ENCODE results near the gene CROCC2.

Gene CROCC2

DNA sequence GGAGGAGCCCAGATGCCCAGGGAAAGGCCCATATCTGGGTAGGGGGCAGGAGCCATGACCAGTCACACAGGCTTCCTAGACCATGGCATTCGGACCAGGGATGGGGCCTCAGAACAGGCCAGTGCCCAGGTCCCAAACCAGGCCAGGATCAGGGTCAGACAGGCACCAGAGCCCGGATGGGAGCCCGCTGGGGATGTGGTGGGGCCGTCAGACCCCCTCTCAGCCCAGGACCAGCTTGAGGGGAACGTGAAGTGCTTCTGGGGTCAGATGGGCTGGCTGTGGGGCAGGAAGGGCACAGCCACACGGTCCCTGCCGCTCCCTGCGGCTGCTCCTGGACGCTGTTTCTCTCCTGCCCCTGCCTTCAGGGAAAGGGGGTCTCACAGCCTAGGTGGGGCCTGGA is 131.4 kb downstream of the CROCC2 start:
- DNase-seq (ENCODE audit: low read depth in 3 of 3) = no peak

DNA sequence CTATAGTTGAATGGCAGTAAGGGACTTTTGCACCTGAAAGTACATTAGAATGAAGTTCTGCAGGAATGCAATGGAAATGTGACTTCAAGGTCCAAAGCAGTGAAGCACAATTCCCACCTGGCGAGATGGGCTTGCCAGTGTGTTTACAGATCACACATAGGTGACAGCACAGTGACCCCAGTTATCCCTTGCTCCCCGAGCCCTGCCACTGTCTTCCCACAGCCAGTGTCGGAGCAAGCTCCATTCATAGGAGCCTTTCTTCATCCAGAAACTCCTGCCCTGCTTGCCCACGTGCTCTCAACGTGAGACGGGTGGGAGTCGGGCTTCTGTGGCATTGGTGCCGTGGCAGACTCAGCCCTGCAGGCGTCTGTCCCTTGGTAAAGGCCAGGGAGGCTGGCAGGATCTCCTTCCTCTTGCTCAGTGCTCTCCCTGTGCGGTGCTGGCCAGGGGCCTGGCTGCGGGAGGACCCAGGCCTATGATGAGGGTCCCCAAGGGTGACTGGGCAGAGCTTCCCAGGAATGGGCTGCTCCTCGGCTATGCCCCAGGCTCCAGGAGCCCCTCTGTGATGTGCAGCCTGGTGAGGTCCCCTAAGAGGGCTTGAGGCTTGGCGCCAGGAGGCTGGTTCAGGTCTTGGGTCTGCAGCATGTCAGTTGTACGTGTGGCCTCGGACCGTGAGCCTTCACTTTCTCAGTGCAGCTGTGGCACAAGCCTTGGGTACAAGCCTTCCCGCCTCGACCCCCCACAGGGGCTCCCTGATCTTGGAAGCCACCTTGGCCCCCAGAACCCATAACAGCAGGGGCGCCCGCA is 132.4 kb downstream of the CROCC2 start:
- DNase-seq (ENCODE audit: low read depth in 3 of 3) = no peak

DNA sequence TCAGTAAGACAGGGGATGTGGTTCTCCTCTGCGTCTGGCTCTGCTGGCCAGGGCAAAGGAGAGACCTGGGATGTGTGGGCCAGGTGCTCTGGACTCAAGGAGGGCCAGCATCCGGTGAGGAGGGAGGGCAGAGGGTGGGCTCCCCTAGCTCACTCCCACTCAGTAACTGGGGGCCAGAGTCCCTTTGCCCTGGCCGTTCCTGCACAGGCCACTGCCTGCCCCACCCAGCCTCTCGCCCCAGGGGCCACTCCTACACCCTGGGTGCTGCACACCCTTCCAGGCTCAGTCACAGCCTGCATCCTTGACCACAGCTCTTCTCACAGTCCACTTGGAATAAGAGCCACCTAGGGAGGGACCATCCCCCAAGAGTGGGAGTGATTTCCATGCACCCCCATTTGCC is 133.3 kb downstream of the CROCC2 start:
- no peak for DNase-seq (ENCODE audit: low read depth in 3 of 3)

DNA sequence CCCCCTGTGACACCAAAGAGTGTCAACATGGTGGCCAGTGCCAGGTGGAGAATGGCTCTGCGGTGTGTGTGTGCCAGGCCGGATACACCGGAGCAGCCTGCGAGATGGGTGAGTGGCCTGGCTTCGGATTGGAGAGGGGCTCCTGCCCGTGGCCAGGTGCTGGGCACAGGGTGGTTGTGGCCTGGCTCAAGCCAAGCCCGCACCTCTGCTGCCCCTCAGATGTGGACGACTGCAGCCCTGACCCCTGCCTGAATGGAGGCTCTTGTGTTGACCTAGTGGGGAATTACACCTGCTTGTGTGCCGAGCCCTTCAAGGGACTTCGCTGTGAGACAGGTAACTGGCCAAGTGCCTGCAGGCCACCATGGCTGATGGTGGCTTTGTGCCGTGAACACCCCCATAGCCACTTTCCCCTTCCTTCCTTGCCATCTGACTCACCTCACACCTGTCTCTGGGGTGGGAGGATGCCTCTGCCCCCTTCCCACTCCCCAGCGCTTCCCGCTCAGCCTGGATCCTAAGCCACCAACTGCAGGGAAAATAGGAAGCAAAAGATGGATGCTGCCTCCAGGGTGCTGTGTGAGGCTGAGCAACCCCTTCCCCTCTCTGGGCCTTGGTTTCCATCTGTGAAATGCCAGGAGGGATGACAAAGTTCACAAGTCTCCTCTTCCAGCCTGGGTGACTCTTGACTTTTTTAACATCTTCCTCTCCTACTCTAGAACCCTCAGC is 134.1 kb downstream of the CROCC2 start:
- no peak for DNase-seq (ENCODE audit: low read depth in 3 of 3)

DNA sequence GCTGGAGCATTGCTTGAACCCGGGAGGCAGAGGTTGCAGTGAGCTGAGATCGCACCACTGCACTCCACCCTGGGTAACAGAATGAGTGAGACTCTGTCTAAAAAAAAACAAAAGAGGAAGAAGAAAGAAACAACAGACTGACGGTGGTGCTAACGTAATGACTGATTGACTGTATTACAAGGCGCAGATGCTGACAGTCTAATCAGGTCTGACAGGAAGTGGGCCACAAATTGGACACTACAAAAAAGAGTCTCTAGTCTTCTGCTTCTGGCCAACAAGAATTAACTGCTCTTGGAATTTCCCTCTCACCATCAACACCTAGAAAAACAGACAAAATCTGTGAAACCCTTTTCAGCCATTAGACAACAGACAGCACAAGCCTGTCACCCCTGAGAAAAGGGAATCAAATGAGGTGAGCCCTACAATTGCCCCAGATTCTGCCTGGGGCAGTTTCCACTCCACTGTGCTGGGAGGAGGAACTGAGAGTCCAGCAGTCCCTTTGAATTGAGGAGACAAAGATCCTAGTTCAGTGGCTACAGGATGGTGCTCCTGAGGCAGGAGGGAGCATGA is 135.5 kb downstream of the CROCC2 start:
- no peak for DNase-seq (ENCODE audit: low read depth in 3 of 3)

Measured in stimulated activated CD4-positive, alpha-beta T cell treated with anti-CD3 and anti-CD28 coated beads, TNF-alpha, amount 100 ng/mL, for 48 hours (primary cell).